Osteoblast (primary cell): ENCODE measurements around the gene TPO. TPM values are rescaled to one million over a fixed set of nuclear protein-coding genes. Genes with fewer than 3 reads are reported as not detected.

Experiments used
- DNase-seq: peaks from one replicate; pipeline ENCODE4 v3.0.0; 2011; ENCODE audit warnings: low spot score, mixed read lengths; ENCODE audit not compliant: insufficient read length; ENCODE audit errors: missing footprints
- H2AFZ ChIP-seq: 2 replicates; pipeline ENCODE4 v1.6.0; 2011; ENCODE audit warnings: mild to moderate bottlenecking, low read length
- H3K27ac ChIP-seq: 2 replicates; pipeline ENCODE4 v1.5.1; 2011; ENCODE audit warnings: mild to moderate bottlenecking, low read depth, low read length, moderate library complexity
- H3K27me3 ChIP-seq: 2 replicates; pipeline ENCODE4 v1.6.0; 2012; ENCODE audit warnings: mild to moderate bottlenecking, control low read depth, inconsistent platforms, low read length, moderate library complexity; ENCODE audit not compliant: insufficient read depth
- H3K36me3 ChIP-seq: 2 replicates; pipeline ENCODE4 v1.5.1; 2011; ENCODE audit warnings: mild to moderate bottlenecking, low read length, control low read depth, moderate library complexity; ENCODE audit not compliant: insufficient read depth
- H3K4me1 ChIP-seq: 2 replicates; pipeline ENCODE4 v1.5.1; 2011; ENCODE audit warnings: mild to moderate bottlenecking, low read length, control low read depth, moderate library complexity; ENCODE audit not compliant: insufficient read depth
- H3K4me2 ChIP-seq: 2 replicates; pipeline ENCODE4 v1.6.0; 2011; ENCODE audit warnings: mild to moderate bottlenecking, low read length; ENCODE audit not compliant: insufficient read depth
- H3K4me3 ChIP-seq: fragments of 200-600 bp; sonication (generic); 3 replicates; pipeline ENCODE4 v1.5.1; 2012; ENCODE audit warnings: mild to moderate bottlenecking, low read length, inconsistent platforms; ENCODE audit not compliant: insufficient read depth
- H3K79me2 ChIP-seq: 2 replicates; pipeline ENCODE4 v1.6.0; 2012; ENCODE audit warnings: mild to moderate bottlenecking, low read length, control low read depth, inconsistent platforms; ENCODE audit not compliant: insufficient read depth
- H3K9me3 ChIP-seq: 2 replicates; pipeline ENCODE4 v1.5.1; 2011; ENCODE audit warnings: low read depth, low read length, control low read depth
- H4K20me1 ChIP-seq: 2 replicates; pipeline ENCODE4 v1.6.0; 2012; ENCODE audit warnings: mild to moderate bottlenecking, low read length, control low read depth; ENCODE audit not compliant: insufficient read depth
- total RNA-seq: library from RNA; depleted of rRNA; stranded (reverse); fragments of >200 nt; gene quantifications from 2 replicates; pipeline ENCODE4 v1.2.3, GENCODE V29; 2012
- TF ChIP-seq, protein P1 (sequence below): IDR thresholded peaks from 2 replicates; pipeline ENCODE4 v1.5.1; 2011; ENCODE audit warnings: mild to moderate bottlenecking, low read depth, low read length, moderate library complexity; ENCODE audit errors: extremely low read depth

The TPO gene
- total RNA-seq, 1 donor, result not detected

DNA sequence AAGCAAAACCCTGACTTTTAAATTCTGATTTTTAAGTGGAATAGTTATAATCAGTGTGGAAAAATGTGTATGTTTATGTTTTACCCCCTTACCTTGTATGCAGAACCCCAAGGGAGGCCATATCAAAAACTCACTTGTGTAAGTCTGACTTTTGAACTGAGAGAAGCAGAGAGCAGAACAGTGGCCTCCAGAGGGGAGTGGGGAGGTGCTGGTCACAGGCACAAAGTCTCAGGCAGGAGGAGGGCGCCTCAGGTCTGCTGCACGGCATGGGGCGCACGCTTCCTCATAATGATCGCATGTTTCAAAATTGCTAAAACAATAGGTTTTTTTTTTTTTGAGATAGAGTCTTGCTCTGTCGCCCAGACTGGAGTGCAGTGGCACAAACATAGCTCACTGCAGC is 127.8 kb downstream of the TPO start:
- Histone ChIP-seq H3K4me3 (no peak overlapping the region), H3K79me2 (no peaks in the 10 kb centered on the region), H2AFZ (no peak overlapping the region), H4K20me1 (no peaks in the 10 kb centered on the region), H3K4me2 (no peak overlapping the region), H3K36me3 (no peaks in the 10 kb centered on the region), H3K27me3 (no peaks in the 10 kb centered on the region), H3K9me3 (no peaks in the 10 kb centered on the region), H3K4me1 (no peaks in the 10 kb centered on the region), H3K27ac (no peak overlapping the region)
- DNase-seq, result no peak
- TF ChIP-seq, protein P1, sequence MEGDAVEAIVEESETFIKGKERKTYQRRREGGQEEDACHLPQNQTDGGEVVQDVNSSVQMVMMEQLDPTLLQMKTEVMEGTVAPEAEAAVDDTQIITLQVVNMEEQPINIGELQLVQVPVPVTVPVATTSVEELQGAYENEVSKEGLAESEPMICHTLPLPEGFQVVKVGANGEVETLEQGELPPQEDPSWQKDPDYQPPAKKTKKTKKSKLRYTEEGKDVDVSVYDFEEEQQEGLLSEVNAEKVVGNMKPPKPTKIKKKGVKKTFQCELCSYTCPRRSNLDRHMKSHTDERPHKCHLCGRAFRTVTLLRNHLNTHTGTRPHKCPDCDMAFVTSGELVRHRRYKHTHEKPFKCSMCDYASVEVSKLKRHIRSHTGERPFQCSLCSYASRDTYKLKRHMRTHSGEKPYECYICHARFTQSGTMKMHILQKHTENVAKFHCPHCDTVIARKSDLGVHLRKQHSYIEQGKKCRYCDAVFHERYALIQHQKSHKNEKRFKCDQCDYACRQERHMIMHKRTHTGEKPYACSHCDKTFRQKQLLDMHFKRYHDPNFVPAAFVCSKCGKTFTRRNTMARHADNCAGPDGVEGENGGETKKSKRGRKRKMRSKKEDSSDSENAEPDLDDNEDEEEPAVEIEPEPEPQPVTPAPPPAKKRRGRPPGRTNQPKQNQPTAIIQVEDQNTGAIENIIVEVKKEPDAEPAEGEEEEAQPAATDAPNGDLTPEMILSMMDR, result no peak

DNA sequence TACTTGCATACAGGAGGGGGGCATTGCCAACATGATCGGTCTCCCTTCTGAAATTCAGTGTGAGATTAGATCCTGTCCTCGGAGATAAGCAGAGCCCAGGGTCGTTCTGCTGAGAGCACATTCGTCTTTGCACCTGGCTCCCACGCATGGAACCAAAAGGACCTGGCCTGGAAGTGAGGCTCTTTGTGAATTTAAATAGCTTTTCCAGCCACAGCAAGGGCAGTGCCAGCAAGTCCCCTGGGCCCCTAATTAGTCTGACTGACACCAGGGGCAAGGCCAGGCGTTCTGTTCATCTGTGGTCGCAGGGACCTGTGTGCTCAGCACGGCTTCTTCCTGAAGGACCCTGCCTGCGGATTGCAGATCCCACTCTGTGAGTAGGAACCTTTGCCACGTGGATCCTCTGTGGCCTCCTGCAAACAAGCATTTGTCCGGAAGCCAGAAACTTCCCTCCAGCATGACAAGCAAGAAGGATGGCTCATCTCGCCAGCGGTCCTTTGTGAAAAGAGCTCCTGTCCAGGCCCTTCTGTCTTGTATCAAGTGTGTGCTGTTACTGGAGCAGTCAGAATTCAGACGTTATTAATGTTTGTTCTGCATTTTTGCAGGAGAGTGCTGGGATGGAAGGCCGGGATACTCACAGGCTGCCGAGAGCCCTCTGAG is 128.7 kb downstream of the TPO start:
- no peak overlapping the region for H2AFZ ChIP-seq
- no peaks in the 10 kb centered on the region for H3K79me2 ChIP-seq
- H3K27ac ChIP-seq, result no peak overlapping the region
- no peak for DNase-seq
- H3K9me3 ChIP-seq, result no peaks in the 10 kb centered on the region
- TF ChIP-seq, protein P1, result no peak
- H3K36me3 ChIP-seq, result no peaks in the 10 kb centered on the region
- H3K4me2 ChIP-seq, result no peak overlapping the region
- H3K4me1 ChIP-seq, result no peaks in the 10 kb centered on the region
- H3K27me3 ChIP-seq, result no peaks in the 10 kb centered on the region
- H4K20me1 ChIP-seq, result no peaks in the 10 kb centered on the region
- no peak overlapping the region for H3K4me3 ChIP-seq

DNA sequence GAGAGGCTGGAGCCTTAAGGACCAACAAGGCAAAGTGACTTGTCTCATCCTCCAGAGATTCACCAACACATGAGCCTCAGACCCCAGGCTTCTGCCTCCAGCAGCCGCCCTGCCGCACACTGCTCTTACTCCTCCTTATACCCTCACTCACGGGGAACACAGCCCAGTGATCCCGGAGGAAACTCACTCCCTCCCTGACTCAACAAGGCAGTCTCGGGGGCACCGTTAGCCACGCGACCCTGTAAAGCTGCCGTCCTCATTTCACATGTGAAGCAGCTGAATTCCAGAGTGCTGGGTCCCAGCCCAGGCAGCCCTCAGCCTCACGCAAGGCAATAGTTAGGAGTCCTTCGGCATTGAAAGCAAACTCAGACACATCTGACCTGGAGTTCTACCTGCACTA is 129.7 kb downstream of the TPO start:
- no peaks in the 10 kb centered on the region for H4K20me1 ChIP-seq
- no peak overlapping the region for H3K27ac ChIP-seq
- no peak overlapping the region for H3K4me2 ChIP-seq
- no peak overlapping the region for H3K4me3 ChIP-seq
- TF ChIP-seq, protein P1, result no peak
- H2AFZ ChIP-seq, result no peak overlapping the region
- no peaks in the 10 kb centered on the region for H3K27me3 ChIP-seq
- no peaks in the 10 kb centered on the region for H3K79me2 ChIP-seq
- H3K4me1 ChIP-seq, result no peaks in the 10 kb centered on the region
- no peaks in the 10 kb centered on the region for H3K36me3 ChIP-seq
- no peaks in the 10 kb centered on the region for H3K9me3 ChIP-seq
- no peak for DNase-seq

DNA sequence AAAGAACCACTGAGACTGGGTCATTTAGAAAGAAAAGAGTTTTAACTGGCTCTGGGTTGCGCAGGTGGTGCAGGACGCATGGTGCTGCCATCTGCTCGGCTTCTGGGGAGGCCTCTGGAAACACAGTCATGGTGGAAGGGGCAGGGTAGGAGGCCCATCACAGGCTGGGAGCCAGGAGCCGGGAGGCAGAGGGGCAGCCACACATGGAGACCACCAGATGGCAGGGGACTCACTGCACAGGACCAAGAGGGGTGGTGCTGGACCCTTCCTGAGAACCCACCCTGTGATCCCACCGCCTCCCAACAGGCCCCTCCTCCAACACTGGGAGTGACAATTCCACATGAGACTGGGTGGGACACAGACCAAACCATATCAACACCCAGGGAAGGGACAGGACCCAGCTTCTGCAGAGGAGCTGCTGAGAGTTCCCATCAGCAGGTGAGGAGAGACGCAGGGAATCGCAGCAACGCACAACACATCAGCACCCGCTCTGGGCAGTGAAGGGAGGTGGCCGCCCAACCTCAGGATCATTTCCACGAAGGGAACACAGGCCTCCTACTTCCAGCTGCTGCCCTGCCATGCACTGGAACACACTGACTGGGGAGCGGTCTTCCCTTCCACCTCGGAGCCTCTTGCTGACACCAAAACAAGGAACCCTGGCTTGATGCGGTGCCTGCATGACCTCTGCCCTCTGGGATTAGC is 130.7 kb downstream of the TPO start:
- DNase-seq, result no peak
- H3K4me2 ChIP-seq, result no peak overlapping the region
- no peaks in the 10 kb centered on the region for H3K79me2 ChIP-seq
- TF ChIP-seq, protein P1, result no peak
- no peaks in the 10 kb centered on the region for H3K4me1 ChIP-seq
- no peaks in the 10 kb centered on the region for H4K20me1 ChIP-seq
- no peak overlapping the region for H3K4me3 ChIP-seq
- H3K27ac ChIP-seq, result no peak overlapping the region
- no peak overlapping the region for H2AFZ ChIP-seq
- H3K9me3 ChIP-seq, result no peaks in the 10 kb centered on the region
- no peaks in the 10 kb centered on the region for H3K36me3 ChIP-seq
- H3K27me3 ChIP-seq, result no peaks in the 10 kb centered on the region
